K562 (cell line): ENCODE results near the gene GLIS2. TPM values are rescaled to one million over a fixed set of nuclear protein-coding genes. Genes with fewer than 3 reads are reported as not detected.

Experiments
- COPS2 ChIP-seq: fragments of 450-650 bp; conservative IDR thresholded peaks from 2 replicates; pipeline ENCODE4 v1.6.1; 2016; ENCODE audit warnings: mild to moderate bottlenecking, moderate library complexity
- FOXA3 ChIP-seq, 2 experiments: fragments of 450-650 bp in 1 of 2; sonication (generic) in 1 of 2; formaldehyde crosslinking; IDR thresholded peaks in 1 of 2; conservative IDR thresholded peaks in 1 of 2; 2 replicates each; pipeline versions ENCODE4 v1.4.0 to v1.8.0; 2020 to 2022; ENCODE audit warnings: mild to moderate bottlenecking in 2 of 2, missing genetic modification reagents in 1 of 2
- FOXJ3 ChIP-seq: sonication (generic); formaldehyde crosslinking; IDR thresholded peaks from 2 replicates; pipeline ENCODE4 v1.4.0; 2020; ENCODE audit warnings: mild to moderate bottlenecking, missing genetic modification reagents
- MCM5 ChIP-seq: fragments of 450-650 bp; IDR thresholded peaks from 2 replicates; pipeline ENCODE4 v1.6.1; 2016; ENCODE audit warnings: low read depth
- PML ChIP-seq: IDR thresholded peaks from 2 replicates; pipeline ENCODE4 v1.6.1; 2012; ENCODE audit warnings: low read length, inconsistent platforms
- SMAD4 ChIP-seq: fragments of 250-450 bp; sonication (Bioruptor Pico); conservative IDR thresholded peaks from 2 replicates; pipeline ENCODE4 v1.8.0; 2021; ENCODE audit warnings: inconsistent platforms, mild to moderate bottlenecking, moderate library complexity
- ZNF79 ChIP-seq: fragments of 250-450 bp; sonication (Bioruptor Pico); IDR thresholded peaks from 2 replicates; pipeline ENCODE4 v1.4.0; 2020; ENCODE audit warnings: low read depth, mild to moderate bottlenecking, moderate library complexity
- polyA plus RNA-seq, 8 experiments: library from polyadenylated mRNA; depleted of rRNA in 4 of 8; stranded (reverse) in 5 of 8; unstranded in 3 of 8; fragments of >200 nt; fragmentation: Nextera tagmentation in 2 of 8; fragmentation: Illumina TruSeq in 1 of 8; extraction: Ambion mirVana in 2 of 8; extraction: Trizol in 1 of 8; gene quantifications; 2 replicates each; pipeline versions ENCODE4 v1.2.1 to v1.2.3, GENCODE V29; 2011 to 2014; ENCODE audit warnings: inconsistent platforms in 1 of 8, missing spikeins in 1 of 8
- total RNA-seq, 7 experiments: library from RNA; depleted of rRNA in 6 of 7; stranded (reverse); fragments of >200 nt in 6 of 7; fragmentation: Illumina TruSeq in 2 of 7; extraction: Trizol in 2 of 7; gene quantifications; 2 replicates each; pipeline versions ENCODE4 v1.2.1 to v1.2.3, GENCODE V29; 2011 to 2021; ENCODE audit warnings: low replicate concordance in 1 of 7
- TF ChIP-seq, protein P1 (sequence below): sonication (generic); formaldehyde crosslinking; IDR thresholded peaks from 2 replicates; pipeline ENCODE4 v1.8.0; 2022; ENCODE audit warnings: mild to moderate bottlenecking, missing genetic modification reagents
- TF ChIP-seq, protein P2 (sequence below): fragments of 200-800 bp; sonication (Bioruptor generic); IDR thresholded peaks from 2 replicates; pipeline ENCODE4 v1.6.1; 2017; ENCODE audit warnings: missing genetic modification characterization, missing compliant biosample characterization
- TF ChIP-seq, protein P3 (sequence below), 2 experiments: IDR thresholded peaks; 2 replicates each; pipeline ENCODE4 v1.6.1; 2012; ENCODE audit warnings: improper control_type of control experiment in 2 of 2, low read depth in 2 of 2, low read length in 2 of 2, borderline replicate concordance in 1 of 2
- TF ChIP-seq, protein P4 (sequence below): sonication (generic); formaldehyde crosslinking; IDR thresholded peaks from 2 replicates; pipeline ENCODE4 v1.8.0; 2022; ENCODE audit warnings: missing genetic modification reagents, mild to moderate bottlenecking, moderate library complexity, borderline replicate concordance

The GLIS2 gene
- total and polyA plus RNA-seq, 9 of the 15 experiments (the other 6 are each of a cell fraction or from before 2014, with no cell fraction given), result 0.10 to 9.0 (median 0.57) TPM

DNA sequence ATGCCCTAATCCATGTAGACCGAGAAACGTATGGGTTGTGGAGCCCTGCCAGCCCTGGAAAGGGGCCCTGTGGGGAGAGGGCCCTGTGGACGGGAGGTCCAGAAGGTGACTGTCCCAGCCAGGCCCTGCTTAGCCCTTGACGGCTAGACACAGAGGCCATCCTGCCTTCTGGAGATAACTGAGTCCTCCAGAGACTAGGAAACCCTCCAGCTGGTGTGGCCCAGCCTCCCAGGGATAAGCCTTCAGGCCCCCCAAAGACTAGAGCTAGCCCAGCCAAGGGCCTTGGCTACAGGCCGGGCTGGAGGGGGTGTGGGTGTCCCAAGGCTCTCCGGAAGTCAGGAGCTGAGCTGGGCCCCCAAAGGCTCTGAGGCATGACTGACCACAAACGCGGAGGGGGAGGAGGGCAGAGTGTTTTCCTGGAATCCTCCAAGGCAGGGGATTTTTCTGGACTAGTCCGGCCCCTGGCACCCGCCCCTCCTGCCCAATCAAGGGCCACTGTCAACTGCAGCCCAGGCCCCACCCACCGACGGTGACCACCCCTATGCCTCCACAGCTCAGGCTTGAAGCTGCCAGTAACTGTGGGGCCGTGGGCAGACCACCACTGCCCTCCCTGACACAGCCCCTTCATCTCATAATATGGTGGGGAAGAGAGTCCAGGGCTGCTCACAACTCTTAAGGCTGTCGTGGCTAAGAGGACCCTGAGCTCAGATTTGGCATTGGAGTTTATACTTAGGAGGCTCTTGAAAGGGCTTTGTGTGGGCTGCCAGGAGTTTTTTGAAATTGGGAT is 54.9 kb downstream of the GLIS2 start (continued):
- TF ChIP-seq, protein P1, sequence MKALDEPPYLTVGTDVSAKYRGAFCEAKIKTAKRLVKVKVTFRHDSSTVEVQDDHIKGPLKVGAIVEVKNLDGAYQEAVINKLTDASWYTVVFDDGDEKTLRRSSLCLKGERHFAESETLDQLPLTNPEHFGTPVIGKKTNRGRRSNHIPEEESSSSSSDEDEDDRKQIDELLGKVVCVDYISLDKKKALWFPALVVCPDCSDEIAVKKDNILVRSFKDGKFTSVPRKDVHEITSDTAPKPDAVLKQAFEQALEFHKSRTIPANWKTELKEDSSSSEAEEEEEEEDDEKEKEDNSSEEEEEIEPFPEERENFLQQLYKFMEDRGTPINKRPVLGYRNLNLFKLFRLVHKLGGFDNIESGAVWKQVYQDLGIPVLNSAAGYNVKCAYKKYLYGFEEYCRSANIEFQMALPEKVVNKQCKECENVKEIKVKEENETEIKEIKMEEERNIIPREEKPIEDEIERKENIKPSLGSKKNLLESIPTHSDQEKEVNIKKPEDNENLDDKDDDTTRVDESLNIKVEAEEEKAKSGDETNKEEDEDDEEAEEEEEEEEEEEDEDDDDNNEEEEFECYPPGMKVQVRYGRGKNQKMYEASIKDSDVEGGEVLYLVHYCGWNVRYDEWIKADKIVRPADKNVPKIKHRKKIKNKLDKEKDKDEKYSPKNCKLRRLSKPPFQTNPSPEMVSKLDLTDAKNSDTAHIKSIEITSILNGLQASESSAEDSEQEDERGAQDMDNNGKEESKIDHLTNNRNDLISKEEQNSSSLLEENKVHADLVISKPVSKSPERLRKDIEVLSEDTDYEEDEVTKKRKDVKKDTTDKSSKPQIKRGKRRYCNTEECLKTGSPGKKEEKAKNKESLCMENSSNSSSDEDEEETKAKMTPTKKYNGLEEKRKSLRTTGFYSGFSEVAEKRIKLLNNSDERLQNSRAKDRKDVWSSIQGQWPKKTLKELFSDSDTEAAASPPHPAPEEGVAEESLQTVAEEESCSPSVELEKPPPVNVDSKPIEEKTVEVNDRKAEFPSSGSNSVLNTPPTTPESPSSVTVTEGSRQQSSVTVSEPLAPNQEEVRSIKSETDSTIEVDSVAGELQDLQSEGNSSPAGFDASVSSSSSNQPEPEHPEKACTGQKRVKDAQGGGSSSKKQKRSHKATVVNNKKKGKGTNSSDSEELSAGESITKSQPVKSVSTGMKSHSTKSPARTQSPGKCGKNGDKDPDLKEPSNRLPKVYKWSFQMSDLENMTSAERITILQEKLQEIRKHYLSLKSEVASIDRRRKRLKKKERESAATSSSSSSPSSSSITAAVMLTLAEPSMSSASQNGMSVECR (CRISPR knock-in tag), result no peak
- TF ChIP-seq PML, result no peak
- TF ChIP-seq SMAD4 (CRISPR knock-in tag), result peak; percentile 69; the same call in 1 of the 2 replicates
- TF ChIP-seq ZNF79 (CRISPR knock-in tag), result no peak
- no peak for TF ChIP-seq COPS2
- TF ChIP-seq, protein P2, sequence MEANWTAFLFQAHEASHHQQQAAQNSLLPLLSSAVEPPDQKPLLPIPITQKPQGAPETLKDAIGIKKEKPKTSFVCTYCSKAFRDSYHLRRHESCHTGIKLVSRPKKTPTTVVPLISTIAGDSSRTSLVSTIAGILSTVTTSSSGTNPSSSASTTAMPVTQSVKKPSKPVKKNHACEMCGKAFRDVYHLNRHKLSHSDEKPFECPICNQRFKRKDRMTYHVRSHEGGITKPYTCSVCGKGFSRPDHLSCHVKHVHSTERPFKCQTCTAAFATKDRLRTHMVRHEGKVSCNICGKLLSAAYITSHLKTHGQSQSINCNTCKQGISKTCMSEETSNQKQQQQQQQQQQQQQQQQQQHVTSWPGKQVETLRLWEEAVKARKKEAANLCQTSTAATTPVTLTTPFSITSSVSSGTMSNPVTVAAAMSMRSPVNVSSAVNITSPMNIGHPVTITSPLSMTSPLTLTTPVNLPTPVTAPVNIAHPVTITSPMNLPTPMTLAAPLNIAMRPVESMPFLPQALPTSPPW (CRISPR knock-in tag), result peak; percentile 89
- no peak for TF ChIP-seq FOXJ3
- TF ChIP-seq FOXA3 (CRISPR knock-in tag; conservative IDR thresholded peaks at IDR 0.05 in 1 of 2, IDR thresholded peaks at IDR 0.05 in 1 of 2), result no peak
- TF ChIP-seq, protein P3, sequence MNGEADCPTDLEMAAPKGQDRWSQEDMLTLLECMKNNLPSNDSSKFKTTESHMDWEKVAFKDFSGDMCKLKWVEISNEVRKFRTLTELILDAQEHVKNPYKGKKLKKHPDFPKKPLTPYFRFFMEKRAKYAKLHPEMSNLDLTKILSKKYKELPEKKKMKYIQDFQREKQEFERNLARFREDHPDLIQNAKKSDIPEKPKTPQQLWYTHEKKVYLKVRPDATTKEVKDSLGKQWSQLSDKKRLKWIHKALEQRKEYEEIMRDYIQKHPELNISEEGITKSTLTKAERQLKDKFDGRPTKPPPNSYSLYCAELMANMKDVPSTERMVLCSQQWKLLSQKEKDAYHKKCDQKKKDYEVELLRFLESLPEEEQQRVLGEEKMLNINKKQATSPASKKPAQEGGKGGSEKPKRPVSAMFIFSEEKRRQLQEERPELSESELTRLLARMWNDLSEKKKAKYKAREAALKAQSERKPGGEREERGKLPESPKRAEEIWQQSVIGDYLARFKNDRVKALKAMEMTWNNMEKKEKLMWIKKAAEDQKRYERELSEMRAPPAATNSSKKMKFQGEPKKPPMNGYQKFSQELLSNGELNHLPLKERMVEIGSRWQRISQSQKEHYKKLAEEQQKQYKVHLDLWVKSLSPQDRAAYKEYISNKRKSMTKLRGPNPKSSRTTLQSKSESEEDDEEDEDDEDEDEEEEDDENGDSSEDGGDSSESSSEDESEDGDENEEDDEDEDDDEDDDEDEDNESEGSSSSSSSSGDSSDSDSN (IDR thresholded peaks at IDR 0.05; ENCODE audit: borderline replicate concordance in 1 of 2, low read depth in 2 of 2, low read length in 2 of 2), result peak in 1 of 2 experiments; percentile 55; a peak in 2 of 4 replicates
- TF ChIP-seq, protein P4, sequence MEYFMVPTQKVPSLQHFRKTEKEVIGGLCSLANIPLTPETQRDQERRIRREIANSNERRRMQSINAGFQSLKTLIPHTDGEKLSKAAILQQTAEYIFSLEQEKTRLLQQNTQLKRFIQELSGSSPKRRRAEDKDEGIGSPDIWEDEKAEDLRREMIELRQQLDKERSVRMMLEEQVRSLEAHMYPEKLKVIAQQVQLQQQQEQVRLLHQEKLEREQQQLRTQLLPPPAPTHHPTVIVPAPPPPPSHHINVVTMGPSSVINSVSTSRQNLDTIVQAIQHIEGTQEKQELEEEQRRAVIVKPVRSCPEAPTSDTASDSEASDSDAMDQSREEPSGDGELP (CRISPR knock-in tag), result peak; percentile 90
- TF ChIP-seq MCM5, result no peak
